Endothelial cell of umbilical vein (primary cell): ENCODE measurements around the gene CFAP57. TPM values are rescaled to one million over a fixed set of nuclear protein-coding genes. Genes with fewer than 3 reads are reported as not detected.

Experiments
- BruUV-seq: library from RNA; stranded (reverse); fragments of 400-500 nt; replicated peaks from 2 replicates; lab custom pipeline; 2021; lab: Mats Ljungman, UMichigan
- CTCF ChIA-PET: fragments of 300-600, 350-600 bp; sonication (Branson Sonifier 250); formaldehyde crosslinking; loops from one replicate; lab custom pipeline; 2021; ENCODE audit warnings: antibody characterized with exemption, inconsistent platforms; lab: Charles Lee
- POLR2A ChIA-PET: fragments of 300-600, 350-600 bp; sonication (Branson Sonifier 250); formaldehyde crosslinking; loops from one replicate; lab custom pipeline; 2021; ENCODE audit warnings: antibody characterized with exemption, inconsistent platforms; lab: Charles Lee
- DNase-seq: peaks from one replicate; pipeline ENCODE4 v3.0.0-alpha.2; 2011; ENCODE audit warnings: low read depth, low spot score
- FAIRE-seq: peaks from 2 replicates; lab custom pipeline; 2011; peaks lifted over from hg19 to GRCh38; lab: Jason Lieb, UNC
- H2AFZ ChIP-seq: 2 replicates; pipeline ENCODE4 v1.6.0; 2012; ENCODE audit warnings: low read depth, low read length, control low read depth, inconsistent platforms
- H3K27ac ChIP-seq: 2 replicates; pipeline ENCODE4 v1.5.1; 2011; ENCODE audit warnings: low read depth, mild to moderate bottlenecking, control low read depth, low read length, moderate library complexity; ENCODE audit not compliant: insufficient read depth
- H3K27me3 ChIP-seq, 2 experiments: 2 replicates each; pipeline versions ENCODE4 v1.6.0 to v1.6.1; 2011; ENCODE audit warnings: low read length in 2 of 2, mixed read lengths in 1 of 2; ENCODE audit not compliant: control insufficient read depth in 2 of 2, insufficient read depth in 2 of 2
- H3K36me3 ChIP-seq, 2 experiments: 2 replicates in 1 of 2; 3 replicates in 1 of 2; pipeline ENCODE4 v1.5.1; 2011; ENCODE audit warnings: low read length in 2 of 2, mild to moderate bottlenecking in 1 of 2, moderate library complexity in 1 of 2; ENCODE audit not compliant: control insufficient read depth in 2 of 2, insufficient read depth in 2 of 2; ENCODE audit errors: extremely low read depth in 1 of 2
- H3K4me1 ChIP-seq: 3 replicates; pipeline ENCODE4 v1.5.1; 2011; ENCODE audit warnings: mild to moderate bottlenecking, low read length; ENCODE audit not compliant: control insufficient read depth, insufficient read depth; ENCODE audit errors: extremely low read depth
- H3K4me2 ChIP-seq: 2 replicates; pipeline ENCODE4 v1.6.1; 2011; ENCODE audit warnings: low read length, control low read depth, mixed read lengths; ENCODE audit not compliant: insufficient read depth
- H3K4me3 ChIP-seq, 3 experiments: fragments of 200-600 bp in 1 of 3; sonication (generic), shearing (Covaris generic) in 1 of 3; replicated peaks in 1 of 3; 2 replicates each; pipeline ENCODE4 v1.5.1; 2011 to 2016; ENCODE audit warnings: control low read depth in 3 of 3, low read length in 3 of 3, mild to moderate bottlenecking in 2 of 3, inconsistent platforms in 1 of 3, low read depth in 1 of 3, moderate library complexity in 1 of 3; ENCODE audit not compliant: insufficient read depth in 1 of 3
- H3K79me2 ChIP-seq: 2 replicates; pipeline ENCODE4 v1.6.0; 2012; ENCODE audit warnings: low read length, inconsistent platforms; ENCODE audit not compliant: control insufficient read depth, insufficient read depth
- H3K9ac ChIP-seq: replicated peaks from 2 replicates; pipeline ENCODE3; 2011; ENCODE audit warnings: low read length, control low read depth; ENCODE audit not compliant: insufficient read depth; ENCODE audit errors: extremely low read depth
- H3K9me1 ChIP-seq: replicated peaks from 3 replicates; pipeline ENCODE4 v1.6.0; 2011; ENCODE audit warnings: mild to moderate bottlenecking, low read length; ENCODE audit not compliant: control insufficient read depth, insufficient read depth; ENCODE audit errors: extremely low read depth
- H3K9me3 ChIP-seq: replicated peaks from 2 replicates; pipeline ENCODE4 v1.5.1; 2012; ENCODE audit warnings: low read length, inconsistent platforms; ENCODE audit not compliant: control insufficient read depth, insufficient read depth
- H4K20me1 ChIP-seq: replicated peaks from 2 replicates; pipeline ENCODE3; 2011; ENCODE audit warnings: mild to moderate bottlenecking, low read length; ENCODE audit not compliant: control insufficient read depth, insufficient read depth; ENCODE audit errors: extremely low read depth
- CTCF ChIP-seq, 2 donors: IDR thresholded peaks; 1 replicate in 1 of 2; 2 replicates in 1 of 2; pipeline ENCODE4 v1.5.1; 2011; ENCODE audit warnings: low read length in 2 of 2, mild to moderate bottlenecking in 2 of 2, moderate library complexity in 2 of 2, control low read depth in 1 of 2, inconsistent platforms in 1 of 2, low read depth in 1 of 2; ENCODE audit not compliant: insufficient read depth in 1 of 2; ENCODE audit errors: extremely low read depth in 1 of 2
- EZH2 ChIP-seq: IDR thresholded peaks from 2 replicates; pipeline ENCODE4 v1.6.1; 2012; ENCODE audit warnings: borderline replicate concordance, low read depth, mild to moderate bottlenecking, moderate library complexity, low read length, inconsistent platforms; ENCODE audit not compliant: severe bottlenecking
- FOS ChIP-seq: IDR thresholded peaks from 2 replicates; pipeline ENCODE4 v1.6.1; 2011; ENCODE audit warnings: mild to moderate bottlenecking, low read length, moderate library complexity, borderline replicate concordance; ENCODE audit not compliant: insufficient read depth
- GATA2 ChIP-seq: IDR thresholded peaks from 2 replicates; pipeline ENCODE4 v1.7.0; 2011; ENCODE audit warnings: low read depth, mild to moderate bottlenecking, moderate library complexity, mixed read lengths, low read length; ENCODE audit not compliant: insufficient read length, insufficient read depth
- JUN ChIP-seq: IDR thresholded peaks from 2 replicates; pipeline ENCODE4 v1.6.1; 2011; ENCODE audit warnings: borderline replicate concordance, low read depth; ENCODE audit not compliant: insufficient read length, insufficient read depth
- MAX ChIP-seq: IDR thresholded peaks from 2 replicates; pipeline ENCODE4 v1.6.1; 2011; ENCODE audit not compliant: insufficient read depth, insufficient read length
- MYC ChIP-seq: IDR thresholded peaks from one replicate; pipeline ENCODE4 v1.6.1; 2011; ENCODE audit warnings: mild to moderate bottlenecking, low read depth, low read length
- POLR2A ChIP-seq: IDR thresholded peaks from 2 replicates; pipeline ENCODE4 v1.6.1; 2012; ENCODE audit warnings: low read depth, mild to moderate bottlenecking, control low read depth, low read length
- POLR2AphosphoS5 ChIP-seq: IDR thresholded peaks from 2 replicates; pipeline ENCODE4 v1.6.1; 2012; ENCODE audit warnings: low read depth, mild to moderate bottlenecking, control low read depth, low read length, moderate library complexity; ENCODE audit not compliant: insufficient read depth
- dilution Hi-C: fragments of 300-500 bp; cut with MboI; formaldehyde crosslinking; loops from one replicate; pipeline ENCODE4 v1.15.0; 2019; ENCODE audit warnings: low sequenced_read_pairs; ENCODE audit not compliant: extremely low pct_ligation_motif_present
- intact Hi-C: fragments of 100-400 bp; cut with micrococcal nuclease; formaldehyde crosslinking; loops from one replicate; pipeline ENCODE4 v1.10.0; 2022
- polyA plus RNA-seq, 4 experiments: library from polyadenylated mRNA; depleted of rRNA in 3 of 4; stranded (reverse) in 3 of 4; unstranded in 1 of 4; fragments of >200 nt; gene quantifications; 2 replicates each; pipeline versions ENCODE4 v1.2.1 to v1.2.3, GENCODE V29; 2011 to 2012; ENCODE audit warnings: missing spikeins in 1 of 4
- total RNA-seq: library from RNA; stranded (reverse); gene quantifications from 2 replicates; pipeline ENCODE4 v1.2.3, GENCODE V29; 2021

Gene CFAP57
- total and polyA plus RNA-seq, 2 donors (not counting 3 experiments of a cell fraction or from before 2014, with no cell fraction given), result 0.88 to 0.91 TPM

DNA sequence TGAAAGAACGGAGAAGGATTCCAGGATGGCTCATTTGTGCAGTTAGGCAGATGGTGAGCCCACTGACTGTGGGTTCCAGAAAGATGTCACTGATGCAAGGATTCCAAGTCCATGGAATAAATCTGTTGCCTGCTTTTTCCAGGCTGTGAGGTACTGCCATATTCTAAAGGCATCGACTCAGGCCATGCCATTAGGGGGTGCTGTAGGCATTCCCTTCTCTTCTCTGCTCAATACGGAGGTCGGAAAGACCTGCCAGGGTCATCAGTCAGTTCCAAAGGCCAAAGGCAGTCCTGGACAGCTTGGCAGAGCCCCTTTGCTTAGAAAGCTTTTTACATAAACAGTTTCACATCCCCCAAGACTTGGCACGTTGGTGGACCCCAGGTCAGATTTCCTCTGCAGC, 66.0 kb downstream of the CFAP57 start:
- Histone ChIP-seq H2AFZ (no peak overlapping the region), H3K79me2 (no peaks in the 10 kb centered on the region), H3K9ac (no peak overlapping the region), H3K27ac (no peak overlapping the region), H4K20me1 (no peaks in the 10 kb centered on the region), H3K4me2 (no peak overlapping the region), H3K9me3 (no peaks in the 10 kb centered on the region), H3K36me3 (no peaks in the 10 kb centered on the region), H3K27me3 (no peaks in the 10 kb centered on the region), H3K4me1 (peaks cover 6% of the 10 kb centered on the region), H3K9me1 (no peaks in the 10 kb centered on the region), H3K4me3 (no peak overlapping the region)
- CTCF ChIA-PET, result interaction anchor here (0.6 to 7.5 kb wide), 14 partner anchors 11 to 176 kb away, joined by 3 to 74 read pairs (median 5); partner anchors contain the start of genes CDC20, ELOVL1 and TIE1
- peak; percentile 81 to 86 for TF ChIP-seq CTCF (IDR thresholded peaks at IDR 0.05; ENCODE audit: extremely low read depth in 1 of 2, insufficient read depth in 1 of 2, low read depth in 1 of 2, low read length in 2 of 2)
- TF ChIP-seq MAX, result no peak
- POLR2A ChIA-PET, result interaction anchor here (0.7 kb wide), 1 partner anchor 65 kb away, joined by 5 read pairs; no protein-coding TSS in a partner anchor
- FAIRE-seq, result peak; percentile 92
- intact Hi-C loops, result loop anchor here (1.0 to 2.0 kb wide), 4 partner anchors 64 to 235 kb away; partner anchors contain the start of gene CDC20
- dilution Hi-C loops, result loop anchor here (25.0 kb wide), 1 partner anchor 174 kb away; no protein-coding TSS in a partner anchor
- peak; percentile 77 for DNase-seq
- BruUV-seq, result no TSS peak

- intact Hi-C loops, result loop anchor here (1.0 to 2.0 kb wide), 4 partner anchors 63 to 234 kb away; partner anchors contain the start of gene CDC20
- dilution Hi-C loops, result loop anchor here (25.0 kb wide), 1 partner anchor 173 kb away; no protein-coding TSS in a partner anchor
- Histone ChIP-seq H3K4me2 (no peak overlapping the region), H3K9me1 (no peaks in the 10 kb centered on the region), H4K20me1 (no peaks in the 10 kb centered on the region), H3K79me2 (no peaks in the 10 kb centered on the region), H3K36me3 (no peaks in the 10 kb centered on the region), H2AFZ (no peak overlapping the region), H3K27ac (no peak overlapping the region), H3K9me3 (no peaks in the 10 kb centered on the region), H3K27me3 (no peaks in the 10 kb centered on the region), H3K9ac (no peak overlapping the region), H3K4me3 (no peak overlapping the region), H3K4me1 (peaks cover 6% of the 10 kb centered on the region)
- CTCF ChIA-PET, result interaction anchor here (0.8 to 7.5 kb wide), 14 partner anchors 12 to 175 kb away, joined by 3 to 74 read pairs (median 6); partner anchors contain the start of genes CDC20, ELOVL1 and TIE1
- DNase-seq, result no peak
- POLR2A ChIA-PET, result interaction anchor here (0.5 to 1.0 kb wide), 3 partner anchors 64 to 214 kb away, joined by 3 to 5 read pairs (median 5); no protein-coding TSS in a partner anchor
- BruUV-seq, result no TSS peak
- FAIRE-seq, result no peak
- TF ChIP-seq MAX (no peak), CTCF (IDR thresholded peaks at IDR 0.05; ENCODE audit: extremely low read depth in 1 of 2, insufficient read depth in 1 of 2, low read depth in 1 of 2, low read length in 2 of 2) (no peak), MYC (no peak), FOS (no peak), GATA2 (no peak), POLR2A (no peak), JUN (no peak), POLR2AphosphoS5 (no peak), EZH2 (no peak)
Measured at GRCh38 chr1:43238991-43239469, 66.9 kb downstream of the CFAP57 start.
